GM13977 (cell line): ENCODE results near the gene MEI1.
"Not testable (repeated sequence)": the region's sequence is repeated elsewhere in the genome, so short reads cannot be mapped to it uniquely, and the experiment has no call there.

Source experiments
- DNase-seq: peaks from one replicate; pipeline ENCODE4 v3.0.0; 2012; ENCODE audit warnings: low spot score
- in situ Hi-C: fragments of 300-500 bp; cut with MboI; formaldehyde crosslinking; loops from one replicate; pipeline ENCODE4 v1.12.0; 2022; ENCODE audit warnings: low sequenced_read_pairs, low pct_unique_long_range_greater_than_20kb, mixed read lengths, inconsistent platforms; ENCODE audit not compliant: unreplicated experiment
- TF ChIP-seq, protein P1 (sequence below): IDR thresholded peaks from 2 replicates; pipeline ENCODE4 v1.5.1; 2012; ENCODE audit warnings: mild to moderate bottlenecking, control low read depth; ENCODE audit not compliant: insufficient read depth; ENCODE audit errors: extremely low read depth, missing control alignments

Gene MEI1

DNA sequence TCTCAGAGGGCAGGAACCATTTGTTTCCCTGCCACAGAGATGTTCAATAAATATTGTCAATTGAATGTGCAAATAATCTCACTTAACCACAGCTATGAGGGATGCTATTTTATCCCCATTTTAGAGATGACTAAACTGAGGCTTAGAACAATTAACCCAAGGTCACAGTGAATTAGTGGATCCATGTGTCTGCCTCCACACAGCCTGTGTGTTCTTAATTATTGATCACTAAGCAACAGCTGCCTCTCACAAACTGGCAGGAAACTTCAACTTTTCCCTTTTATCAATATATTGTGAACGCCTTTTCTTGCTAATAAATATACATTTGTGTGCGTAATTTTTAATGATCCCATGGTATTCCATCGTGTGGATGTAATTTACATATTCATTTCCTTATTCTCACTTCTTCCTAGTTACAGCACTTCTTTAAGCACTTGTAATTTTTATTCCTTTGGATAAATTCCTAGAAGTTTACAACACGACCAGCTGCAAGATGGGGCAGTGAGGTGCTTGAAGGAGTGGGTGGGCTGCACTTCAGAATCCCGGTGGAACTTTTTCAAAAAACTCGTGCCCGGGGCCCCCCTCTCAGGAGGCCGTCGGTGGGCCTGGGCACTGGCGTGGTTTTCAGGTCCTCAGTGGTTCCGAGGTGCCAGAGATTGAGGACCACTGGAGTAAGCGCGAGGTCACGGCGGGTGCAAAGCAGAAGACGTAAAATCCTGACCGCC, 132.7 kb downstream of the MEI1 start:
- no peak for DNase-seq
- TF ChIP-seq, protein P1, sequence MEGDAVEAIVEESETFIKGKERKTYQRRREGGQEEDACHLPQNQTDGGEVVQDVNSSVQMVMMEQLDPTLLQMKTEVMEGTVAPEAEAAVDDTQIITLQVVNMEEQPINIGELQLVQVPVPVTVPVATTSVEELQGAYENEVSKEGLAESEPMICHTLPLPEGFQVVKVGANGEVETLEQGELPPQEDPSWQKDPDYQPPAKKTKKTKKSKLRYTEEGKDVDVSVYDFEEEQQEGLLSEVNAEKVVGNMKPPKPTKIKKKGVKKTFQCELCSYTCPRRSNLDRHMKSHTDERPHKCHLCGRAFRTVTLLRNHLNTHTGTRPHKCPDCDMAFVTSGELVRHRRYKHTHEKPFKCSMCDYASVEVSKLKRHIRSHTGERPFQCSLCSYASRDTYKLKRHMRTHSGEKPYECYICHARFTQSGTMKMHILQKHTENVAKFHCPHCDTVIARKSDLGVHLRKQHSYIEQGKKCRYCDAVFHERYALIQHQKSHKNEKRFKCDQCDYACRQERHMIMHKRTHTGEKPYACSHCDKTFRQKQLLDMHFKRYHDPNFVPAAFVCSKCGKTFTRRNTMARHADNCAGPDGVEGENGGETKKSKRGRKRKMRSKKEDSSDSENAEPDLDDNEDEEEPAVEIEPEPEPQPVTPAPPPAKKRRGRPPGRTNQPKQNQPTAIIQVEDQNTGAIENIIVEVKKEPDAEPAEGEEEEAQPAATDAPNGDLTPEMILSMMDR = no peak
- in situ Hi-C loops = loop anchor here (10.0 kb wide), 1 partner anchor 113 kb away; the partner anchor contains the start of gene CENPM

DNA sequence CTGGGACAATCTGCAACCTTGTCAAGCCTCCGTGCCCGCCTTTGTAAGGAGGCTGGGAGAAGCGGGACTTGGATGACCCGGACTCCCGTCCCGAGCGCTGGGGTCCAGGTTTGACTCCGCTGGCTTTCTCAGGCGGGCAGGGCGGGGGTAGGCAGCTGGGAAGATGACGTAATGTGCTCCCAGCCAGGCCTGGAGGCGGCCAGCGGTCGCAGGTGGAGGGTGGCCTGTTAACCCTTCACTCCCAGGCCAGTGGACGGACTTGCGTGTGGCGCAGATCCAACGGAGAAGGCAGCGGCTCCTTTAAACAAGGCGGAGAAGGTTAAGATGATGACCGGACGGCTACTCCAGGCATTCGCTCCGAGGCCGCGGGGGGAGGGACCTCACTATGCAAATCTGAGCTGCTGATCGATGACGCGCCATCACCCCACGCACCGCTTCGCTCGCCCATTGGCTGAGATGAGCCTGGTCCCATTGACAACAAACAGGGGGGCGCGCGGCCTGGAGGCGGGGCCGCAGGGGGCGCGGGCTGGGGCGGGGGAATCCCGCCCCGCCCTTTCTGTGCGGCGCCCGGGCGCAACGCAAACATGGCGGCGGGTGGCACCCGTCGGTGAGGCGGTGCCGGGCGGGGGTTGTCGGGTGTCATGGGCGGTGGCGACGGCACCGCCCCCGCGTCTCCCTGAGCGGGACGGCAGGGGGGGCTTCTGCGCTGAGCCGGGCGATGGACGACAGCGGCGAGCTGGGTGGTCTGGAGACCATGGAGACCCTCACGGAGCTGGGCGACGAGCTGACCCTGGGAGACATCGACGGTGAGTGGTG, 133.5 kb downstream of the MEI1 start, which contains the start of gene SREBF2:
Gene SREBF2 (plus strand): TSS at position 553 of the 816 bp plus-strand sequence. CDS start 166 bp downstream, at position 719.
- TF ChIP-seq, protein P1 = no peak
- in situ Hi-C loops = loop anchor here (10.0 kb wide), 1 partner anchor 112 kb away; the partner anchor contains the start of gene CENPM

DNA sequence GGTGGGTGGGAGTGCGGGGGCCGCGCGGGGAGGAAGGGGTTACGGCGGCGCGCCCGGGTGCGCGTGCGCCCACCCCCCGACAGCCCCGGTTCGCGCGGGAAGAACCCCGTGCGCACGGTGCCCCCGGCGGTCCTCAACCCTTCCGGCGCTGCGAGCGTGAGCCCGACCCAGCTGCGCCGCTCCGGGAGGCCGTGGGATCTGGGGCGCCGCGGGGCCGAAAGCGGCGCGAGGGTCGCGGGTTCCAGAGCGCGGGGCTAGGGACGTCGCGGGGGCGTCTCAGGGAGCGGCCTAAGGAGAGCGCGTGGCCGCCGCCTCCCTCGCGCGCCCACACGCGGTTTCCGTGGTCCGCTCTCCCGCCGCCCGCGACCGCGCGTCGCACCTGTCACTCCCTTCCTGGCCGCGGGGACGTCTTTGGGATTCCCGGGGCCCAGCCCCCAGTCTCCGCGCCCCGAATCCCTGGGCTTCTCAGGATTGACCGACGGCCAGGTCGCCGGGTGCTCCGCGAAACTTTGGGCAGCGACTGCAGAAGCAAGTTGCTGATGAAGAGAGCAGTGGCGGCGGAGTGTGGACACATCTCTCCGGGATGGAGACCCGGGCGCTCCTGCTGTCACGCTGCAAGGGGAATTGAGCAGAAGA, 134.2 kb downstream of the MEI1 start:
- TF ChIP-seq, protein P1 = peak; percentile 7
- in situ Hi-C loops = loop anchor here (10.0 kb wide), 1 partner anchor 111 kb away; the partner anchor contains the start of gene CENPM
- DNase-seq = peak; percentile 61

More for the DNA sequence above, 133.5 kb downstream of the MEI1 start, which contains the start of gene SREBF2:
- DNase-seq = peak; percentile 98

DNA sequence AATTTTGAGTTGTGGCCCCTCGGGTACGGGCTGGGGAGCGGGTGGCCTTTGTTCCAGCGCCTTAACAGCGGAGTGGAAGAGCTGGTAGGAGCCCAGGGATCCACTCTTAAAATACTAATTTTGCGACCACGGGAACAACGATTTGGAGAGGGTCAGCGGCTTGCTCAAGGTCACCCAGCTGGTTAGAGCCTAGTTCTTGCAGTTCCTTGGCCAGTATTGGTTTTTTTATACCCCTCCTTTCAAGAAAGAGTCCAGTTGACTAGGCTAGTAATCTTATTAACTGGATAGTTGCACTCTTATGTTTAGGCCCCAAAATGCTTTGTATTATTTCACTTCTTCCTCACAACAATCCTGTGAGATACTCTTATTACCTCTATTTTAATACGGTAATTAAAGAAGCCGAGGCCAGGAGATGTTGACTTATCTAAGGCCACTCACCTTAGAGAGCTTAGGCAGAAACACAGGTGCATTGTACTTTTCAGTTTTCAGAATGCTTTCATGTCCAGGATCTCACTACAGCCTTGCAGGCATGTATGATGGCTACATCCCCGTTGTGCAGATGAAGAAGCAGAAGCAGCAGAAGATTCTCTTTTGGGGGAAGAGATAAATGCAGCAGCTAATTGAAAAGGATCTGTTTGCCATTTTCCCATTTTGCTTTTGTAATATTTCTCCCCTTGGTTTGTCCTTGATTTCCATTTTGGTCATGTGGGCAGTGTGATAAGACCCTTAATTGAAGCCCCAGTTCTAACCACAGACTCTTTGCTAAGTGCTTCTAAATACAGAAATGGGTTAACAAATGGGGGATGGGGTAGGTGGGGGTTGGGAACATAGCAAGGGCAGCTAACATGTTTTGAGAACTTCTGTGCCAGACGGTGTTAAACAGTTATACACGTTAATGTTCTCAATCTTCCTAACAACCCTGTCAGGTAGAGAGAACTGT, 135.0 kb downstream of the MEI1 start:
- no peak for DNase-seq
- TF ChIP-seq, protein P1 = no peak
- in situ Hi-C loops = loop anchor here (10.0 kb wide), 1 partner anchor 111 kb away; the partner anchor contains the start of gene CENPM

DNA sequence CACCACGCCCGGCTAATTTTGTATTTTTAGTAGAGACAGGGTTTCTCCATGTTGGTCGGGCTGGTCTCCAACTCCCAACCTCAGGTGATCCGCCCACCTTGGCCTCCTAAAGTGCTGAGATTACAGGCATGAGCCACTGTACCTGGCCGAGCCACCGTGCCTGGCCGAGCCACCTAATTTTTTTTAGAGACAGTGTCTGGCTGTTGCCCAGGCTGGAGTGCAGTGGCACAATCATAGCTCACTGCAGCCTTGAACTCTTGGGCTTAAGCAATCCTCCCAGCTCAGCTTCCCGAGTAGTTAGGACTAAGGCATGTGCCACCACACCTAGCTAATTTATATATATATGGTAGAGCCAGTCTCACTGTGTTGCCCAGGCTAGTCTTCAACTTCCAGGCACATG, 136.2 kb downstream of the MEI1 start:
- in situ Hi-C loops = loop anchor here (10.0 kb wide), 1 partner anchor 109 kb away; the partner anchor contains the start of gene CENPM
- not testable (repeated sequence) for DNase-seq

DNA sequence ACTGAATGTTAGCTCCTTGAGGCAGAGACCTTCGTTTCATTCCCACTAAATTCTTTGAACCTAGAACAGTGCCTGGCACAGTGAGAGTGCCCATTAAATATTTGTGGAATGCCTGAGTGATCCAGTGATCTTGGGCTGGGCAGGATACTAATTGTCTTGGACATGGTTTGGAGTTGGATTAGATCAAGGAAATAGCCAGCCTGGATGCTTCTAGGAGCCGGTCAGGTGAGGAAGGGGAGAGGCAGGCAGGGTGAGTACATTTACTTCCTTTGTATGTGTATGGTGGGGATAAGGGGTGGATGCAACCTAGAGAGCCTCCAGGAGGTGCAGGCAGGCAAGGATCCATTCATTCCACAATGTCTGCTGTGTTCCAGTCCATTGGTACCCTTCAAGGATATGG, 137.2 kb downstream of the MEI1 start:
- TF ChIP-seq, protein P1 = no peak
- in situ Hi-C loops = loop anchor here (10.0 kb wide), 1 partner anchor 108 kb away; the partner anchor contains the start of gene CENPM
- DNase-seq = no peak
